Measurements from ENCODE around the gene CMTM6. TPM values are rescaled to one million over a fixed set of nuclear protein-coding genes. Genes with fewer than 3 reads are reported as not detected.

The CMTM6 gene
- total and polyA plus RNA-seq, 9 of the 15 experiments (the other 6 are each of a cell fraction or from before 2014, with no cell fraction given) = 8.9 to 39.7 (median 19.5) TPM

- peak in 1 of 2 experiments; percentile 49; a peak in 2 of 4 replicates for TF ChIP-seq SRF (CRISPR knock-in tag; IDR thresholded peaks at IDR 0.05)
- no peak for TF ChIP-seq CBX8 (IDR thresholded peaks at IDR 0.05; ENCODE audit: borderline replicate concordance, extremely low read depth, low read depth, low read length, poor library complexity, severe bottlenecking)
- no peak for TF ChIP-seq ZNF133 (CRISPR knock-in tag; IDR thresholded peaks at IDR 0.05)
- TF ChIP-seq CBFA2T2 (conservative IDR thresholded peaks at IDR 0.05) = peak; percentile 65
- TF ChIP-seq KLF16 (IDR thresholded peaks at IDR 0.05) = 0 out of 2 replicates have a peak, but pooled peaks have one; percentile 43
- peak; percentile 35; the same call in 1 of the 2 replicates for TF ChIP-seq MYNN (IDR thresholded peaks at IDR 0.05)
- no peak for TF ChIP-seq MYNN (CRISPR knock-in tag; IDR thresholded peaks at IDR 0.05)
- no peak for TF ChIP-seq JUNB (CRISPR knock-in tag; conservative IDR thresholded peaks at IDR 0.05)
- peak; percentile 91 for TF ChIP-seq KLF13 (tag; IDR thresholded peaks at IDR 0.05; ENCODE audit: borderline replicate concordance, low read depth)
- peak; percentile 88 for TF ChIP-seq PHF8 (IDR thresholded peaks at IDR 0.05; ENCODE audit: borderline replicate concordance, low read length)
- TF ChIP-seq ZNF175 (CRISPR knock-in tag; IDR thresholded peaks at IDR 0.05; ENCODE audit: low read depth) = no peak
- TF ChIP-seq SP1 (CRISPR knock-in tag; IDR thresholded peaks at IDR 0.05) = 0 out of 2 replicates have a peak, but pooled peaks have one; percentile 43
- peak; percentile 88 for TF ChIP-seq NBN (IDR thresholded peaks at IDR 0.05; ENCODE audit: low read depth)
- peak; percentile 6; the same call in 1 of the 2 replicates for TF ChIP-seq SOX6 (IDR thresholded peaks at IDR 0.05)
- no peak for TF ChIP-seq RBM15 (IDR thresholded peaks at IDR 0.05; ENCODE audit: insufficient read depth, low read length)
- 0 out of 2 replicates have a peak, but pooled peaks have one; percentile 39 for TF ChIP-seq SMARCA5 (IDR thresholded peaks at IDR 0.05)
- peak; percentile 69 for TF ChIP-seq CHD2 (IDR thresholded peaks at IDR 0.05; ENCODE audit: low read depth, low read length)
- no peak for TF ChIP-seq ZNF740 (CRISPR knock-in tag; IDR thresholded peaks at IDR 0.05)
- TF ChIP-seq ZNF740 (tag; IDR thresholded peaks at IDR 0.05) = no peak
- TF ChIP-seq HLTF (IDR thresholded peaks at IDR 0.05) = 0 out of 2 replicates have a peak, but pooled peaks have one; percentile 12
- peak; percentile 53; the same call in 1 of the 2 replicates for TF ChIP-seq GATAD2B (IDR thresholded peaks at IDR 0.05; ENCODE audit: borderline replicate concordance)
- no peak for TF ChIP-seq NR4A1 (CRISPR knock-in tag; IDR thresholded peaks at IDR 0.05)
- TF ChIP-seq NR4A1 (tag; IDR thresholded peaks at IDR 0.05) = peak; percentile 48; the same call in 1 of the 2 replicates
- peak; percentile 75; the same call in 1 of the 2 replicates for TF ChIP-seq MEF2A (IDR thresholded peaks at IDR 0.05; ENCODE audit: control insufficient read depth, low read depth, low read length)
- peak; percentile 52; the same call in 1 of the 2 replicates for TF ChIP-seq ZBTB17 (CRISPR knock-in tag; IDR thresholded peaks at IDR 0.05)
- peak; percentile 84 for TF ChIP-seq DPF2 (IDR thresholded peaks at IDR 0.05)
- TF ChIP-seq HCFC1 (IDR thresholded peaks at IDR 0.05; ENCODE audit: low read depth, low read length) = peak; percentile 12; the same call in 1 of the 2 replicates
- no peak for TF ChIP-seq MLX (CRISPR knock-in tag; conservative IDR thresholded peaks at IDR 0.05)
- no peak for TF ChIP-seq ZNF584 (CRISPR knock-in tag; IDR thresholded peaks at IDR 0.05; ENCODE audit: low read depth)
These were observed at the start of gene CMTM6 (continued) for GRCh38 chr3:32502118-32502945.

All from K562 (cell line).